CD4-positive, alpha-beta T cell treated with Interleukin-21 for 1 hour (primary cell): ENCODE results near the gene CADPS2.

Experiments used
- DNase-seq: peaks from one replicate; pipeline ENCODE4 v3.0.0-alpha.2; 2020

The CADPS2 gene

GRCh38 chr7:122429926-122430325, 456.3 kb downstream of the CADPS2 start:
- no peak for DNase-seq

GRCh38 chr7:122425731-122426130, 460.5 kb downstream of the CADPS2 start:
- no peak for DNase-seq

- DNase-seq, result no peak
Measured at GRCh38 chr7:122423591-122423990, 462.7 kb downstream of the CADPS2 start.

GRCh38 chr7:122416336-122416735, 469.9 kb downstream of the CADPS2 start:
- DNase-seq, result no peak

GRCh38 chr7:122415510-122415909, 470.8 kb downstream of the CADPS2 start:
- DNase-seq, result no peak

GRCh38 chr7:122413339-122413738, 472.9 kb downstream of the CADPS2 start:
- no peak for DNase-seq

- no peak for DNase-seq
Measured at GRCh38 chr7:122412883-122413282, 473.4 kb downstream of the CADPS2 start.

- DNase-seq, result no peak
Measured at GRCh38 chr7:122412441-122412840, 473.8 kb downstream of the CADPS2 start.

- no peak for DNase-seq
Measured at GRCh38 chr7:122407195-122407594, 479.1 kb downstream of the CADPS2 start.

GRCh38 chr7:122403113-122403512, 483.1 kb downstream of the CADPS2 start:
- DNase-seq, result no peak

- DNase-seq, result no peak
Measured at GRCh38 chr7:122402235-122402634, 484.0 kb downstream of the CADPS2 start.

GRCh38 chr7:122397381-122397780, 488.9 kb downstream of the CADPS2 start:
- DNase-seq, result no peak

GRCh38 chr7:122394512-122394911, 491.7 kb downstream of the CADPS2 start:
- DNase-seq, result no peak

- DNase-seq, result no peak
Measured at GRCh38 chr7:122384528-122384927, 501.7 kb downstream of the CADPS2 start.

GRCh38 chr7:122383934-122384333, 502.3 kb downstream of the CADPS2 start:
- no peak for DNase-seq

GRCh38 chr7:122380992-122381391, 505.3 kb downstream of the CADPS2 start:
- DNase-seq, result no peak

- DNase-seq, result no peak
Measured at GRCh38 chr7:122379491-122379890, 506.8 kb downstream of the CADPS2 start.

GRCh38 chr7:122369756-122370155, 516.5 kb downstream of the CADPS2 start:
- DNase-seq, result no peak

GRCh38 chr7:122364761-122365280, 521.4 kb downstream of the CADPS2 start:
- DNase-seq, result no peak

- no peak for DNase-seq
Measured at GRCh38 chr7:122363144-122363543, 523.1 kb downstream of the CADPS2 start.

- no peak for DNase-seq
Measured at GRCh38 chr7:122362473-122362872, 523.8 kb downstream of the CADPS2 start.

GRCh38 chr7:122354656-122355055, 531.6 kb downstream of the CADPS2 start:
- no peak for DNase-seq

- no peak for DNase-seq
Measured at GRCh38 chr7:122352454-122352853, 533.8 kb downstream of the CADPS2 start.

GRCh38 chr7:122350701-122351100, 535.6 kb downstream of the CADPS2 start:
- DNase-seq, result no peak

GRCh38 chr7:122344303-122344620, 542.0 kb downstream of the CADPS2 start:
- DNase-seq, result no peak
